ENCODE data around the gene TSPAN33.

- TF ChIP-seq CTCF (IDR thresholded peaks at IDR 0.05; ENCODE audit: low read length) = no peak
- TF ChIP-seq EZH2 (IDR thresholded peaks at IDR 0.05; ENCODE audit: borderline replicate concordance, low read length) = no peak
These were observed at the start of gene TSPAN33 for GRCh38 chr7:129144095-129144833.
